NCI-H1436 (cell line): Measurements from ENCODE around the gene FAXDC2.
"Not testable (repeated sequence)": the region's sequence is repeated elsewhere in the genome, so short reads cannot be mapped to it uniquely, and the experiment has no call there.

Source experiments
- DNase-seq: peaks from one replicate; lab custom pipeline; 2025; lab: John Stamatoyannopoulos, UW

FAXDC2 gene

GRCh38 chr5:154830596-154830995, 19.8 kb downstream of the FAXDC2 start:
- DNase-seq, result no peak

GRCh38 chr5:154830219-154830595, 20.2 kb downstream of the FAXDC2 start:
- DNase-seq, result no peak

GRCh38 chr5:154829589-154830218, 20.7 kb downstream of the FAXDC2 start:
- no peak for DNase-seq

GRCh38 chr5:154829181-154829588, 21.2 kb downstream of the FAXDC2 start:
- no peak for DNase-seq

- DNase-seq, result no peak
Observed at GRCh38 chr5:154824070-154824469, 26.3 kb downstream of the FAXDC2 start.

GRCh38 chr5:154823605-154824004, 26.8 kb downstream of the FAXDC2 start:
- DNase-seq, result no peak

- DNase-seq, result not testable (repeated sequence)
Observed at GRCh38 chr5:154822896-154823295, 27.5 kb downstream of the FAXDC2 start.

GRCh38 chr5:154820383-154820782, 30.0 kb downstream of the FAXDC2 start:
- DNase-seq, result no peak

- no peak for DNase-seq
Observed at GRCh38 chr5:154819546-154819945, 30.9 kb downstream of the FAXDC2 start.

GRCh38 chr5:154818471-154819116, 31.8 kb downstream of the FAXDC2 start:
- DNase-seq, result no peak

GRCh38 chr5:154817815-154818214, 32.6 kb downstream of the FAXDC2 start:
- no peak for DNase-seq

GRCh38 chr5:154816891-154817492, 33.4 kb downstream of the FAXDC2 start:
- no peak for DNase-seq

- DNase-seq, result no peak
Observed at GRCh38 chr5:154815684-154816247, 34.6 kb downstream of the FAXDC2 start.

- DNase-seq, result no peak
Observed at GRCh38 chr5:154815025-154815424, 35.4 kb downstream of the FAXDC2 start.

GRCh38 chr5:154813736-154814135, 36.7 kb downstream of the FAXDC2 start:
- no peak for DNase-seq

- DNase-seq, result no peak
Observed at GRCh38 chr5:154813158-154813557, 37.2 kb downstream of the FAXDC2 start.

- peak; percentile 10 for DNase-seq
Observed at GRCh38 chr5:154811653-154812465, 38.5 kb downstream of the FAXDC2 start.

GRCh38 chr5:154811239-154811638, 39.2 kb downstream of the FAXDC2 start:
- no peak for DNase-seq

GRCh38 chr5:154806176-154806575, 44.2 kb downstream of the FAXDC2 start:
- DNase-seq, result no peak

GRCh38 chr5:154802050-154802449, 48.4 kb downstream of the FAXDC2 start:
- no peak for DNase-seq

GRCh38 chr5:154801083-154801482, 49.3 kb downstream of the FAXDC2 start:
- no peak for DNase-seq

GRCh38 chr5:154800582-154800981, 49.8 kb downstream of the FAXDC2 start:
- no peak for DNase-seq
